ENCODE results near the gene CCDC86. TPM values are rescaled to one million over a fixed set of nuclear protein-coding genes. Genes with fewer than 3 reads are reported as not detected.

Gene CCDC86
- total RNA-seq, 4 donors from 2014 or later: 32.5 to 46.3 (median 40.3) TPM

GRCh38 chr11:60862171-60862570 lies 20.3 kb downstream of the CCDC86 start:
- DNase-seq (ENCODE audit: low spot score in 2 of 2): peak in 1 of 2 donors; percentile 28
- no peaks in the 10 kb centered on the region for H3K27me3 ChIP-seq

GRCh38 chr11:60863550-60864521 lies 21.9 kb downstream of the CCDC86 start:
- no peak overlapping the region for H3K4me3 ChIP-seq
- H3K27ac ChIP-seq: no peak overlapping the region
- WGBS: 76% methylated on average over 16 of the region's 16 CpGs
- no peaks in the 10 kb centered on the region for H3K27me3 ChIP-seq
- TF ChIP-seq POLR2A (IDR thresholded peaks at IDR 0.05): no peak
- no peak for TF ChIP-seq EP300 (IDR thresholded peaks at IDR 0.05)
- TF ChIP-seq CTCF (IDR thresholded peaks at IDR 0.05): no peak
- no peak for TF ChIP-seq POLR2AphosphoS5 (IDR thresholded peaks at IDR 0.05)
- H3K4me1 ChIP-seq: no peaks in the 10 kb centered on the region
- H3K36me3 ChIP-seq: no peaks in the 10 kb centered on the region
- H3K9me3 ChIP-seq: no peaks in the 10 kb centered on the region
- DNase-seq (ENCODE audit: low spot score in 2 of 2): peak; percentile 31 to 59

More at GRCh38 chr11:60862171-60862570, 20.3 kb downstream of the CCDC86 start:
- Histone ChIP-seq H3K4me1 (no peaks in the 10 kb centered on the region), H3K9me3 (no peaks in the 10 kb centered on the region), H3K36me3 (no peaks in the 10 kb centered on the region), H3K4me3 (no peak overlapping the region), H3K27ac (no peak overlapping the region)
- no peak for TF ChIP-seq EP300 (IDR thresholded peaks at IDR 0.05)
- TF ChIP-seq CTCF (IDR thresholded peaks at IDR 0.05): no peak
- TF ChIP-seq POLR2AphosphoS5 (IDR thresholded peaks at IDR 0.05): no peak
- TF ChIP-seq POLR2A (IDR thresholded peaks at IDR 0.05): no peak
- 92% methylated on average over 9 of the region's 9 CpGs for WGBS

- DNase-seq (ENCODE audit: low spot score in 2 of 2): peak; percentile 20 to 41
- Histone ChIP-seq H3K9me3 (no peaks in the 10 kb centered on the region), H3K4me3 (no peak overlapping the region), H3K36me3 (no peaks in the 10 kb centered on the region), H3K27ac (no peak overlapping the region), H3K4me1 (no peaks in the 10 kb centered on the region), H3K27me3 (no peaks in the 10 kb centered on the region)
- TF ChIP-seq POLR2AphosphoS5 (IDR thresholded peaks at IDR 0.05): no peak
- no peak for TF ChIP-seq EP300 (IDR thresholded peaks at IDR 0.05)
- TF ChIP-seq POLR2A (IDR thresholded peaks at IDR 0.05): no peak
- TF ChIP-seq CTCF (IDR thresholded peaks at IDR 0.05): no peak
- WGBS: 58% methylated on average over 7 of the region's 7 CpGs
Measured at GRCh38 chr11:60864856-60865513, 23.1 kb downstream of the CCDC86 start.

DNA sequence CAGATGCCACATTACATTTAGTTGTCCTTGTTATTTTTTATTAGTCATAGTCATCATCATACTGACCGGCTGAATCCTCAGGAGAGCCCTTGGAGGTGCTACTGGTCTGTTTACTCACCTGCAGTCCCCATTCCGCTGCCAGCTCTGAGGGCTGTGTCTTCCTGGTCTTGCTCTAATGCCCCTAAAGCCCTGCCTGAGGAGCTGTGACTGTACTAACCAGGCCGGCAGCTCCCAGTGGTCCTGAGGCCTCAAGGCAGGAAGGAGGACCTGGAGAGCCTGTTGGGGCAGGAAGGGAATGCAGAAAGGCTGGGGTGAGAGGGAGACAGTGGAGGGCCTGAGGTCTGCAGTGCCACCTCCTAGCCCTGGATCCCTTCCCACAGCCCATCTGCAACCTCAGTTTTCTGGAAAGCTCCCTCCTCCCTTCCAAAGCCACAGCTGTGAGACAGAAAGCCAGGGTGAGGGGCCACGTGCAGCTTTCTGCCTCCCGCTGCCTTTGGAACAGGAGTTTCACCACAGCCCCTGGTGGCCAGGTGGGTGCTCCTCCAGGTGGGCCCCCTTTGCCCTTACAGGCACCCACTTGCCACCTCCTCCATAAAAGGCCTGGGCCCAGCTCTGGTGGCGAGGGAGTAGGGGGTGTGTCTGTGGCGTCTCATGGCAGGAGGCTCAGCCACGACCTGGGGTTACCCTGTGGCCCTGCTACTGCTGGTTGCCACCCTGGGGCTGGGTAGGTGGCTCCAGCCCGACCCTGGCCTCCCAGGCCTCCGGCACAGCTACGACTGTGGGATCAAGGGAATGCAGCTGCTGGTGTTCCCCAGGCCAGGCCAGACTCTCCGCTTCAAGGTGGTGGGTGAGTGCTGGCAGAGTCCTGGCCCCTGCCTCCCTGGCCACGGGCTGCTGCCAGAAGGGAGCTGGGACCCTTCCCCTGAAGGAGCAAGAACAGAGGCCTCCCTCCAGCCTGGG lies 25.3 kb downstream of the CCDC86 start, which contains the start of gene ZP1:
Gene ZP1, plus strand, starts transcription at position 632 of the 960 bp plus-strand sequence. Its CDS starts 20 bp downstream, at position 652.
- Histone ChIP-seq H3K36me3 (no peaks in the 10 kb centered on the region), H3K4me1 (peaks cover 6% of the 10 kb centered on the region), H3K9me3 (no peaks in the 10 kb centered on the region), H3K27ac (no peak within 1 kb of the TSS), H3K27me3 (no peaks in the 10 kb centered on the region), H3K4me3 (no peak within 1 kb of the TSS)
- WGBS: 68% methylated on average over 11 of the region's 13 CpGs
- peak in 1 of 2 donors; percentile 60 for DNase-seq (ENCODE audit: low spot score in 2 of 2)
- TF ChIP-seq POLR2AphosphoS5 (IDR thresholded peaks at IDR 0.05): no peak
- no peak for TF ChIP-seq EP300 (IDR thresholded peaks at IDR 0.05)
- TF ChIP-seq POLR2A (IDR thresholded peaks at IDR 0.05): no peak
- no peak for TF ChIP-seq CTCF (IDR thresholded peaks at IDR 0.05)
